Stimulated activated CD8-positive, alpha-beta memory T cell treated with anti-CD3 and anti-CD28 coated beads, Interleukin-4, amount 100 ng/mL, for 48 hours (primary cell): ENCODE results near the gene RIMS1.

Source experiments
- DNase-seq: peaks from one replicate; pipeline ENCODE4 v3.0.0-alpha.2; 2020

Gene RIMS1

GRCh38 chr6:72420409-72420808 lies 534.1 kb downstream of the RIMS1 start:
- DNase-seq, result no peak

DNA sequence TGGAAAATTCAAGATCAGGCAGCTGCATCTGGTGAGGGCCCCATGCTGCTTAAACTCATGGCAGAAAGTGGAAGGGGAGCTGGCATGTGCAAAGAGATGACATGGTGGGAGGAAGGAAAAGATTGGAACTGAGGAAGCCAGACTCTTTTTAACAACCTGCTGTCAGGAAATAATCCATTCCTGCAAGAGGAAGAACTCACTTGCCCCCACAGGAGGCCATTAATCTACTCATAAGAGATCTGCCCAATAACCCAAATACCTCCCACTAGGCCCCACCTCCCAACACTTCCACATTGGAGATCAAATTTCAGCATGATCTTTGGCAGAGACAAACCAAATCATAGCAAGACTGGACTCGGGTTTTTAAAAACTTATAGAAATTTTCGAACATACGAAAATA lies 535.0 kb downstream of the RIMS1 start:
- no peak for DNase-seq

GRCh38 chr6:72422171-72422570 lies 535.8 kb downstream of the RIMS1 start:
- DNase-seq, result no peak

DNA sequence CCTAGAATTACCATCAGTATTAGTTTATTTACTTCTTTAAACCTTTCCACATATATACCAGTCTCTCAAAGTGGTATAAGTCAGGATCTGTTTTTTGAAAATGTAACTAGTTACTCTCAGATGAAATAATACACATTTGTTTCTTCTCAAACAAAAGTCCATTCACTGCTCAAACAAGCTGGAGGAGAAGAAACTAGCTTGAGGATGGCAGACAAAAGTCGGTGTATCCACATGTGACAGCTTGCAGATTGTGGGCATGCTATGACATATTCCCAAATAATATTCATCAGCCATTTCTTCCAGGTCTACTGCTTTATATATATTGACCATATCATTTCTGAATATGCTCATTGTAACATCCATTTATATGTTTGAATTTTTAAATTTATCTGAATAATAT lies 538.1 kb downstream of the RIMS1 start:
- no peak for DNase-seq

- no peak for DNase-seq
These were observed 538.8 kb downstream of the RIMS1 start for GRCh38 chr6:72425003-72425681.

GRCh38 chr6:72440611-72441010 lies 554.3 kb downstream of the RIMS1 start:
- DNase-seq, result no peak

- no peak for DNase-seq
These were observed 560.1 kb downstream of the RIMS1 start for GRCh38 chr6:72446430-72446829.
